ENCODE results near the gene DNAAF1. TPM values are rescaled to one million over a fixed set of nuclear protein-coding genes. Genes with fewer than 3 reads are reported as not detected.

The DNAAF1 gene
- polyA plus RNA-seq, 2 of the 4 experiments (the other 2 are of a cell fraction), result 0.13 to 0.14 TPM

GRCh38 chr16:84191466-84191865 is 46.4 kb downstream of the DNAAF1 start:
- DNase-seq (ENCODE audit: low read depth in 1 of 2, low spot score in 1 of 2) (no peak), ATAC-seq (no peak), FAIRE-seq (no peak)
- no peaks in the 10 kb centered on the region for H3K9me3 ChIP-seq
- TF ChIP-seq PBX3 (IDR thresholded peaks at IDR 0.05) (no peak), NFE2L2 (conservative IDR thresholded peaks at IDR 0.05; ENCODE audit: low read length) (no peak)
- H3K4me2 ChIP-seq, result no peak overlapping the region
- no peak overlapping the region for H3K27ac ChIP-seq
- 75% methylated on average over 9 of the region's 16 CpGs for WGBS (ENCODE audit: missing lambda C conversion rate)
- ChIA-PET CTCF (no interaction called here), POLR2A (interaction anchor here (0.6 kb wide), 1 partner anchor 91 kb away, joined by 11 read pairs; no protein-coding TSS in a partner anchor)
- H3K4me1 ChIP-seq, result no peaks in the 10 kb centered on the region
- H3K4me3 ChIP-seq, result no peak overlapping the region

GRCh38 chr16:84193480-84193879 is 48.4 kb downstream of the DNAAF1 start:
- Histone ChIP-seq H3K4me2 (no peak overlapping the region), H3K9me3 (no peaks in the 10 kb centered on the region), H3K4me1 (no peaks in the 10 kb centered on the region), H3K4me3 (no peak overlapping the region), H3K27ac (no peak overlapping the region)
- WGBS (ENCODE audit: missing lambda C conversion rate), result 81% methylated on average over 7 of the region's 7 CpGs
- no peak for TF ChIP-seq ZC3H11A (IDR thresholded peaks at IDR 0.05)
- no peak for TF ChIP-seq BHLHE40 (IDR thresholded peaks at IDR 0.05; ENCODE audit: low read depth, low read length)
- TF ChIP-seq HMGXB4 (CRISPR knock-in tag; IDR thresholded peaks at IDR 0.05; ENCODE audit: borderline replicate concordance), result no peak
- TF ChIP-seq KDM5A (IDR thresholded peaks at IDR 0.05), result no peak
- TF ChIP-seq HOXA7 (CRISPR knock-in tag; IDR thresholded peaks at IDR 0.05), result no peak
- no peak for TF ChIP-seq EHF (CRISPR knock-in tag; IDR thresholded peaks at IDR 0.05)
- no peak for TF ChIP-seq CBX8 (IDR thresholded peaks at IDR 0.05)
- TF ChIP-seq ZSCAN20 (CRISPR knock-in tag; IDR thresholded peaks at IDR 0.05), result no peak
- POLR2A ChIA-PET, result no interaction called here
- no peak for DNase-seq (ENCODE audit: low read depth in 1 of 2, low spot score in 1 of 2)
- CTCF ChIA-PET, result interaction anchor here (1.1 kb wide), 1 partner anchor 27 kb away, joined by 3 read pairs; no protein-coding TSS in a partner anchor
- ATAC-seq, result no peak
- FAIRE-seq, result no peak

- H3K4me2 ChIP-seq, result no peak overlapping the region
- TF ChIP-seq HEYL (CRISPR knock-in tag; IDR thresholded peaks at IDR 0.05) (no peak), RFX5 (IDR thresholded peaks at IDR 0.05) (no peak), BHLHE40 (IDR thresholded peaks at IDR 0.05; ENCODE audit: low read depth, low read length) (no peak), SMC3 (IDR thresholded peaks at IDR 0.05) (no peak), MAFK (IDR thresholded peaks at IDR 0.05; ENCODE audit: partially characterized antibody) (no peak)
- no peak for FAIRE-seq
- H3K4me3 ChIP-seq, result no peak overlapping the region
- POLR2A ChIA-PET, result no interaction called here
- no peaks in the 10 kb centered on the region for H3K9me3 ChIP-seq
- CTCF ChIA-PET, result interaction anchor here (1.1 to 2.1 kb wide), 3 partner anchors 16 to 105 kb away, joined by 3 to 5 read pairs (median 3); no protein-coding TSS in a partner anchor
- no peak overlapping the region for H3K27ac ChIP-seq
- DNase-seq (ENCODE audit: low read depth in 1 of 2, low spot score in 1 of 2), result no peak
- ATAC-seq, result no peak
- 76% methylated on average over 11 of the region's 11 CpGs for WGBS (ENCODE audit: missing lambda C conversion rate)
- H3K4me1 ChIP-seq, result no peaks in the 10 kb centered on the region
These were observed 48.9 kb downstream of the DNAAF1 start for GRCh38 chr16:84194018-84194417.

- no peak overlapping the region for H3K4me2 ChIP-seq
- TF ChIP-seq RARB (CRISPR knock-in tag; IDR thresholded peaks at IDR 0.05), result no peak
- ATAC-seq (no peak), FAIRE-seq (no peak), DNase-seq (ENCODE audit: low read depth in 1 of 2, low spot score in 1 of 2) (no peak)
- POLR2A ChIA-PET, result no interaction called here
- H3K4me1 ChIP-seq, result no peaks in the 10 kb centered on the region
- CTCF ChIA-PET, result interaction anchor here (0.9 to 2.6 kb wide), 5 partner anchors 7 to 311 kb away, joined by 3 to 21 read pairs (median 4); partner anchors contain the start of gene TAF1C
- H3K27ac ChIP-seq, result no peak overlapping the region
- 78% methylated on average over 32 of the region's 34 CpGs for WGBS (ENCODE audit: missing lambda C conversion rate)
- H3K4me3 ChIP-seq, result no peak overlapping the region
- H3K9me3 ChIP-seq, result no peaks in the 10 kb centered on the region
These were observed 49.5 kb downstream of the DNAAF1 start for GRCh38 chr16:84194470-84195200.

Measured in A549 (cell line).